Uterus (tissue), 2 donors: ENCODE data around the gene KLHL18.

Experiments used
- POLR2A ChIP-seq, 2 donors: fragments of 450-650 bp; IDR thresholded peaks; one replicate each; pipeline ENCODE4 v1.6.1; 2016; ENCODE audit warnings: antibody characterized with exemption in 2 of 2, mild to moderate bottlenecking in 1 of 2, moderate library complexity in 1 of 2
- TF ChIP-seq, protein P1 (sequence below), 4 experiments: fragments of 200-600 bp in 2 of 4; fragments of 450-650 bp in 2 of 4; sonication (generic) in 2 of 4; IDR thresholded peaks; one replicate each; pipeline ENCODE4 v1.5.1; 2016 to 2019; ENCODE audit warnings: antibody characterized with exemption in 4 of 4, mild to moderate bottlenecking in 2 of 4, moderate library complexity in 1 of 4

DNA sequence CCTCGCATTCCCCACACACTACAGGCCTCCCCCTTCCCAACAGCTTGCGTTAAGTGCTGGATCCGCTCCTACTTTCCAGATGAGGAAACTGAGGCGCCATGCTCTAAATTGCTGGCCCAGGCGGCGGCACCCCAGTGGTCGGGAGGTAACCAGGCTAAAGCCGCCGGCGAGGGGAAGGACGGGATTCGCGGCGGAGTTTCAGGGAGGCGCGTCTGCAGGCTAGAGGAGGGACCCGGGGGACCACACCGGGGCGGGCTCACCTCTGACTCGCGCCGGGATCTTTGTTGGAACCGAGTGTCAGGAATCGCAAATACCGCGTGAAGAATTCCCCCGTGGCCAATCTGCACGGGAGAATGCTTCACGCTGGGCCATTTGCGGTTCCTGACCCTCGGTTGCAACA is 73.5 kb downstream of the KLHL18 start:
- TF ChIP-seq, protein P1, sequence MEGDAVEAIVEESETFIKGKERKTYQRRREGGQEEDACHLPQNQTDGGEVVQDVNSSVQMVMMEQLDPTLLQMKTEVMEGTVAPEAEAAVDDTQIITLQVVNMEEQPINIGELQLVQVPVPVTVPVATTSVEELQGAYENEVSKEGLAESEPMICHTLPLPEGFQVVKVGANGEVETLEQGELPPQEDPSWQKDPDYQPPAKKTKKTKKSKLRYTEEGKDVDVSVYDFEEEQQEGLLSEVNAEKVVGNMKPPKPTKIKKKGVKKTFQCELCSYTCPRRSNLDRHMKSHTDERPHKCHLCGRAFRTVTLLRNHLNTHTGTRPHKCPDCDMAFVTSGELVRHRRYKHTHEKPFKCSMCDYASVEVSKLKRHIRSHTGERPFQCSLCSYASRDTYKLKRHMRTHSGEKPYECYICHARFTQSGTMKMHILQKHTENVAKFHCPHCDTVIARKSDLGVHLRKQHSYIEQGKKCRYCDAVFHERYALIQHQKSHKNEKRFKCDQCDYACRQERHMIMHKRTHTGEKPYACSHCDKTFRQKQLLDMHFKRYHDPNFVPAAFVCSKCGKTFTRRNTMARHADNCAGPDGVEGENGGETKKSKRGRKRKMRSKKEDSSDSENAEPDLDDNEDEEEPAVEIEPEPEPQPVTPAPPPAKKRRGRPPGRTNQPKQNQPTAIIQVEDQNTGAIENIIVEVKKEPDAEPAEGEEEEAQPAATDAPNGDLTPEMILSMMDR (IDR thresholded peaks at IDR 0.05) = no peak
- no peak for TF ChIP-seq POLR2A (IDR thresholded peaks at IDR 0.05)
